ENCODE measurements around the gene SIL1. TPM values are rescaled to one million over a fixed set of nuclear protein-coding genes. Genes with fewer than 3 reads are reported as not detected.

The SIL1 gene
- 10 to 100 TPM; 24.5 to 42.3 (median 32.0) TPM for total RNA-seq
- polyA plus RNA-seq = 10 to 100 TPM; 23.4 to 34.2 (median 33.1) TPM
- long read RNA-seq, donor 1, transcript SIL1-202 (10 exons, 1,923 nt) = major isoform, 7 of 13 reads
- long read RNA-seq, donor 1, partial matches to known transcripts = 6 of 13 reads
- long read RNA-seq, donor 1, other reads (novel, unspliced or antisense) = 0 of 13 reads
- long read RNA-seq, donor 2, transcript SIL1-202 (10 exons, 1,923 nt) = major isoform, 7 of 22 reads
- long read RNA-seq, donor 2, partial matches to known transcripts = 15 of 22 reads
- long read RNA-seq, donor 2, other reads (novel, unspliced or antisense) = 0 of 22 reads

GRCh38 chr5:139197710-139198669 lies at the start of gene SIL1:
Gene SIL1, minus strand, starts transcription at chr5:139198368. Its CDS starts 70,525 bp downstream, at chr5:139127843.
- H3K27me3 ChIP-seq (replicated peaks in 1 of 7) = no peaks in the 10 kb centered on the region
- peak within 1 kb of the TSS; percentile 86 to 94 (median 92) for H3K27ac ChIP-seq
- H3K4me1 ChIP-seq = peaks cover 0 to 40% (median 24%) of the 10 kb centered on the region in 6 donors
- DNase-seq = peak; percentile 99
- TF ChIP-seq CTCF (IDR thresholded peaks at IDR 0.05 in 8 of 11, conservative IDR thresholded peaks at IDR 0.05 in 3 of 11) = peak in 1 of 11 experiments; percentile 32
- TF ChIP-seq POLR2A (IDR thresholded peaks at IDR 0.05) = peak; percentile 82 to 84 (median 83)
- TF ChIP-seq POLR2AphosphoS5 (IDR thresholded peaks at IDR 0.05) = peak; percentile 95 to 97 (median 96)
- 1 to 6% (median 3%) methylated on average over 24 to 61 of the region's 61 CpGs for WGBS, 5 donors
- no peaks in the 10 kb centered on the region for H3K9me3 ChIP-seq
- intact Hi-C loops (cut with DNase I; ENCODE audit: low total_unique reads) = no loop called here
- H3K4me3 ChIP-seq = peak within 1 kb of the TSS; percentile 47 to 79 (median 60)
- H3K36me3 ChIP-seq = no peaks in the 10 kb centered on the region

GRCh38 chr5:139246394-139246793 lies 48.2 kb upstream of the SIL1 start:
- intact Hi-C loops (cut with DNase I; ENCODE audit: low total_unique reads) = no loop called here
- DNase-seq = peak; percentile 62
- TF ChIP-seq CTCF (IDR thresholded peaks at IDR 0.05 in 8 of 11, conservative IDR thresholded peaks at IDR 0.05 in 3 of 11) = no peak
- TF ChIP-seq POLR2A (IDR thresholded peaks at IDR 0.05) = no peak
- TF ChIP-seq POLR2AphosphoS5 (IDR thresholded peaks at IDR 0.05) = no peak
- no peak overlapping the region for H3K4me3 ChIP-seq
- H3K9me3 ChIP-seq = no peaks in the 10 kb centered on the region
- 5 to 10% (median 8%) methylated on average over 4 of the region's 4 CpGs for WGBS, 5 donors
- no peaks in the 10 kb centered on the region for H3K27me3 ChIP-seq (replicated peaks in 1 of 7)
- H3K27ac ChIP-seq = no peak overlapping the region
- H3K4me1 ChIP-seq = peaks cover 0 to 18% (median 3%) of the 10 kb centered on the region in 6 donors
- H3K36me3 ChIP-seq = no peaks in the 10 kb centered on the region

- intact Hi-C loops (cut with DNase I; ENCODE audit: low total_unique reads) = no loop called here
- no peak overlapping the region for H3K27ac ChIP-seq
- TF ChIP-seq POLR2AphosphoS5 (IDR thresholded peaks at IDR 0.05) (no peak), CTCF (IDR thresholded peaks at IDR 0.05 in 8 of 11, conservative IDR thresholded peaks at IDR 0.05 in 3 of 11) (no peak), POLR2A (IDR thresholded peaks at IDR 0.05) (no peak)
- no peaks in the 10 kb centered on the region for H3K36me3 ChIP-seq
- no peak for DNase-seq
- H3K9me3 ChIP-seq = no peaks in the 10 kb centered on the region
- H3K4me1 ChIP-seq = peaks cover 0 to 12% (median 0%) of the 10 kb centered on the region in 6 donors
- no peak overlapping the region for H3K4me3 ChIP-seq
- no peaks in the 10 kb centered on the region for H3K27me3 ChIP-seq (replicated peaks in 1 of 7)
These were observed 47.6 kb upstream of the SIL1 start for GRCh38 chr5:139245637-139246339.

Measured in spleen (tissue), 13 donors.